HG03139 (cell line): ENCODE data around the gene COL8A1.

Source experiments
- ATAC-seq: cut with Tn5 transposase; IDR thresholded peaks from one replicate; pipeline ENCODE4 v1.9.1; 2021; ENCODE audit not compliant: unreplicated experiment

The COL8A1 gene

DNA sequence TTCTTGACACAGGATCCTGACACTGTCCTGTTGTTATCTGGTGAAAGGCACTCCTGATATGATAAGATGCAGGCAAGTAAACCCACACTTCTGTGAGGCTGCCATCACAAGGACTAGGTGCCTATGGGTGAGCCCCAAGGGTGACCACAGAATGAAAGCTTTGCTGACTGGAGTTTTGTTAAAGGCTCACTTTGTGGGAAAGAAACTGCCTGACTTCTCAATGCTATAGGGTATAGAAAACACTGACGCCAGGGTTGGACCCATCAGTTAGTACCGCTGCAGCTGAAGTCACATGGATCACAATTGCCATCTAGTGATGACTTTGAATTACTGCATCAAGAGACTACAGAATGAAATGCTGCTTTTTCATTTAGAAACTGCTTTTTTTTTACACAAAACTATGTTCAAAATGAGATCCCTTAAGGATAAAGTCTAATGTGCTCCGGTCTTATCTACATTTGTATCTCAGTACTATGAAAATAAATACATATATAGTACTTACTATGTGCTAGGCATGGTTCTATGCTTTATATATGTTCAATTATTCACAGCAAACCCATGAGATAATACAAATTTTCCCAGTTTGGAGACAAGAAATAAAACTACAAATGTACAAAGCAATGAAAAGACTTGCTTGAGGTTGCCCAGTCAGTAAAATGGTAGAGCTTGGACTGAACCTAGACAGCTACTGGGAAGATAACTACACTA, 115.0 kb downstream of the COL8A1 start:
- no peak for ATAC-seq

- no peak for ATAC-seq
Observed at GRCh38 chr3:99755831-99756230, 117.4 kb downstream of the COL8A1 start.

- no peak for ATAC-seq
Observed at GRCh38 chr3:99757966-99758365, 119.6 kb downstream of the COL8A1 start.

DNA sequence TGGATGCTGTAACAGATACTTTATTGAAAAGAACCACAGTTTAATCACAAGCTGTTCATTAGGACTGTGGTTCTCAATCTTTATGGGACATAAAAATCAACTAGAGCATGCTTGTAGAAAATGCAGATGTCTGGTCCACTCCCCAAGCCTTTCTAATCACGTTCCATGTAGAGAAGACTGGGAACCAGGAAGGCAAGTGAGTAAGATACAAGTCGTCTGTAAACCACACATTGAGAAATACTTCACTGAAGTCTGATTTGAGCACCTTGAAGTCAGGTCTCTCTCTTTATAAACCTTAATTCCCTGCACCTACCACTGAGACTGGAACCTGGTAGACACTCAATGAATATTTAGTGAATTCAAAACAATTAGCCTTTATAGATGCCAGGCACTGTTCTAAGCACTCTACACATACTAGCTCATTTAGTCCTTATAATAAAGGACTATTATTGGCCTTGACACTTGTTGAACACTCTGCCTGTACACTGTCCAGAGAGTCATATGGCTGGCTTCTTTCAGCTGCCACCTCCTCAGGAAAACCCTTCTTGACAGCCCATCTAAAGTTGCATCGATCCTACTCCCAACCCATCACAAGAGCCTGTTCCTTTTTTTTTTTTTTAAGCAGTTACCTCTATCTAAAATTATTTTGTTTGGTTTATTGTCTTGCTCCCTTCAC, 120.2 kb downstream of the COL8A1 start:
- ATAC-seq = no peak

GRCh38 chr3:99760031-99760430, 121.6 kb downstream of the COL8A1 start:
- no peak for ATAC-seq

- no peak for ATAC-seq
Observed at GRCh38 chr3:99760629-99761028, 122.2 kb downstream of the COL8A1 start.

GRCh38 chr3:99761415-99762165, 123.2 kb downstream of the COL8A1 start:
- ATAC-seq = no peak

DNA sequence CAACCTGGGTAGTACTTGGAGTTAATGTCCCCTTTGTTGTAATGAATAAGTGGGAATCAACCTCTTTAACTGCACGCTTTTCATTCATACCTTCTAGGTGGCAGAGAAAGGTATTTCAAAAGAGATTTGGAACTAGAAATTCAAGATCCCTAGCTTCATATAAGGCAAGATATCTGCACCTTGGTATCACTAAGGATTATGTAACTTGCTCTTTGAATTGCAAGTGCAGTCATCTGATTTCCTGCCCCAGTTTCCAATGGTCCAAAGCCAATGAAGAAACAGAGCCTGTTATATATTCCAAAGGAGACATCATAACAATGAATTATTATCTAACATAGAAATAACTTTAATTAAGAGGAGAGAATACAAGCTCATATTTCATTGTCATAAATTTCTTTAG, 124.5 kb downstream of the COL8A1 start:
- no peak for ATAC-seq

GRCh38 chr3:99764377-99764776, 126.0 kb downstream of the COL8A1 start:
- ATAC-seq = no peak

GRCh38 chr3:99765042-99765942, 126.9 kb downstream of the COL8A1 start:
- no peak for ATAC-seq

- ATAC-seq = no peak
Observed at GRCh38 chr3:99767291-99767690, 128.9 kb downstream of the COL8A1 start.

- ATAC-seq = no peak
Observed at GRCh38 chr3:99768126-99768525, 129.7 kb downstream of the COL8A1 start.

- ATAC-seq = no peak
Observed at GRCh38 chr3:99768808-99769501, 130.6 kb downstream of the COL8A1 start.

DNA sequence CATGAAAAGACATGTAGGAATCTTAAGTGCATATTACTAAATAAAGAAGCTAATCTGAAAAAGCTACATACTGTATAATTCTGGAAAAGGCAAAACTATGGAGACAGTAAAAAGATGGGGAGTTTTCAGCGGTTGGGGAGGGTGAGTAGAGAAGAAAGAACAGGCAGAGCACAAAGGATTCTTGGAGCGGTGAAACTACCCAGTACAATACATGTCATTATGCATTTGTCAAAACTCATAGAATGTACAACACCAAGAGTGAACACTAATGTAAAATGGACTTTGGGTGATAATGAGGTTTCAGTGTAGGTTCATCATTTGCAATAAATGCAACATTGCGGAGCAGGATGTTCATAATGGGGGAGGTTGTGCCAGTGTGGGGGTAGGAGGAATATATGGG, 133.8 kb downstream of the COL8A1 start:
- no peak for ATAC-seq

DNA sequence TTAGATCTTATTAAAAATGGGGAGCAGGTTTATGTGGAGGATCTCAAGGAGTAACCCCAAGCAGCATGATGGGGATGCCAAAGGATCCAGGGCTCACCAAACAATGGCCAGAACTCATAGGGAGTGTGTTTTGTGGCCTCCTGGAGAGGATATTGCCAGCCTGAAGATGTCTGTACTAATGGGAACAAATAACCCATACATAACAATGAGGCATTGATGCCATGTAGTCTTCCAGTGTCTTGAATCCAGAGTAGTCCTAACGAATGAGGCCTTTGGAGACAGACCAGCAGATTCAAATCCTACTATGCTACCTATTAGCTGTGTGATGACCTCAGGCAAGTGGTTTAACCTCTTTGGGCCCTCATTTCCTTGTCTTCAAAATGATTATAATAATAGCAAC, 134.3 kb downstream of the COL8A1 start:
- no peak for ATAC-seq

- peak; percentile 90 for ATAC-seq
Observed at GRCh38 chr3:99774467-99774866, 136.1 kb downstream of the COL8A1 start.

DNA sequence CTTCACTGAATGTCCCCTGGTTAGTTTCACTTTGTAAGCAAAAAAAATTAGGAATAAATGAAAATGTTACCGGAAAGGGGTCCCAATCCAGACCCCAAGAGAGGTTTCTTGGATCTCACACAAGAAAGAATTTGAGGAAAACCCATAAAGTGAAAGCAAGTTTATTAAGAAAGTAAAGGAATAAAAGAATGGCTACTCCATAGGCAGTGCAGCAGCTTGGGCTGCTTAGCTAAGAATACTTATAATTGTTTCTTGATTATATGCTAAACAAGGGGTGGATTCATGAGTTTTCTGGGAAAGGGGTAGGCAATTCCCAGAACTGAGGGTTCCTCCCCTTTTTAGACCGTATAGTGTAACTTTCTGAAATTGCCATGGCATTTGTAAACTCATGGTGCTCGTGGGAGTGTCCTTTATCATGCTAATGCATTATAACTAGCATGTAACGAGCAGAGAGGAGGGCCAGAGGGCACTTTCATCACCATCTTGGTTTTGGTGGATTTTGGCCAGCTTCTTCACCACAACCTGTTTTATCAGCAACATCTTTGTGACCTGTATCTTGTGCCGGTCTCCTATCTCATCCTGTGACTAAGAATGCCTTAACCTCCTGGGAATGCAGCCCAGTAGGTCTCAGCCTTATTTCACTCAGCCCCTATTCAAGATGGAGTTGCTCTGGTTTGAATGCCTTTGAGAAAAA, 138.3 kb downstream of the COL8A1 start:
- ATAC-seq = no peak

- no peak for ATAC-seq
Observed at GRCh38 chr3:99777210-99777549, 138.8 kb downstream of the COL8A1 start.

DNA sequence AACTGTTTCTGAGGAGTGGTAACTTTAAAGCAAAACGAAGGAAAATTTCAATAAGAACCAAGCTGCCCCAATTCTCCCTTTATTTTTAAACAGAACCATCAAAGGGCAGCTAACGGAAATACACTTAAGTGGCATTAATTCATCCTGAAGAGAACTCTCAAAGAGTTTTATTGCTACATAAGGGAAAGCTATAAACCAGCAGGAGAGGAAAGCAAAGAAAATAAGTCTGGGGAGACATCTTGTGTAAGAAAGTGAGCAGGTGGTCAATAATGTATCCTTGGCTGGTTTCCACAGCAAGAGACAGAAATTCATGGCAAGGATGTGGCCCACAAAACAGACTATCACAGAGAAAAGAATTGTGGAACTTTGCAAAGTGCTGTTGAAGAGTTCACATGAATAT, 139.3 kb downstream of the COL8A1 start:
- no peak for ATAC-seq

- no peak for ATAC-seq
Observed at GRCh38 chr3:99780749-99781148, 142.4 kb downstream of the COL8A1 start.
